Measurements from ENCODE around the gene TRPC5OS.
A peak's percentile ranks its signal among the peaks of the same experiment; 100 is the strongest.

TRPC5OS gene

GRCh38 chrX:111875881-111876280 lies at the start of gene TRPC5OS:
TSS of gene TRPC5OS (plus strand) at chrX:111876181. CDS start at chrX:111901850, 25,669 bp downstream.
- no peak for DNase-seq

DNA sequence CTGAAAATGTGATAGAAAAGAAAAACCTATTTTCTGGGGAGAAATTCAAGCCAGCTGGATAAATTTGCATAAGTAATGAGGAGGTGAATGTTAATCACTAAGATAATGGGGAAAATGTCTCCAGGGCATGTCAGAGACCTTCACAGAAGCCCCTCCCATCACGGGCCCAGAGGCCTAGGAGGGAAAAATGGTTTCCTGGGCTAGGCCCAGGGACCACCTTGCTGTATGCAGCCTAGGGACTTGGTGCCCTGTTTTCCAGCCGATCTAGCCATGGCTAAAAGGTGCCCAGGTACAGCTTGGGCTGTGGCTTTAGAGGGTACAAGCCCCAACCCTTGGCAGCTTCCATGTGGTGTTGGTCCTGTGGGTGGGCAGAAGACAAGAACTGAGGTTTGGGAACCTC lies 46.6 kb upstream of the TRPC5OS start:
- DNase-seq = no peak

DNA sequence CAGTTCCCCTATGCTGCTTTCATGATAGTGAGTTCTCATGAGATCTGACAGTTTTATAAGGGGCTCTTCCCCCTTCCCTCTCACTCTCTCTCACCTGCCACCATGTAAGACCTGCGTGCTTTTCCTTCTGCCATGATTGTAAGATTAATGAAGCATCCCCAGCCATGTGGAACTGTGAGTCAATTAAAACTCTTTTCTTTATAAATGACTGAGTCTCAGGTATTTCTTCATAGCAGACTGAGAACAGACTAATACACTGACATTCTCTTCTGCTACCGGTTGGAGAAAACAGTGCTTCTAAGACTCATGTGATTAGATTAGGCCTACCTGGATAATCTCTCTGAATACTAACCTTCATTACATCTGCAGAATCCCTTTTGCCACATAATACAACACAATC lies 45.4 kb upstream of the TRPC5OS start:
- no peak for DNase-seq

DNA sequence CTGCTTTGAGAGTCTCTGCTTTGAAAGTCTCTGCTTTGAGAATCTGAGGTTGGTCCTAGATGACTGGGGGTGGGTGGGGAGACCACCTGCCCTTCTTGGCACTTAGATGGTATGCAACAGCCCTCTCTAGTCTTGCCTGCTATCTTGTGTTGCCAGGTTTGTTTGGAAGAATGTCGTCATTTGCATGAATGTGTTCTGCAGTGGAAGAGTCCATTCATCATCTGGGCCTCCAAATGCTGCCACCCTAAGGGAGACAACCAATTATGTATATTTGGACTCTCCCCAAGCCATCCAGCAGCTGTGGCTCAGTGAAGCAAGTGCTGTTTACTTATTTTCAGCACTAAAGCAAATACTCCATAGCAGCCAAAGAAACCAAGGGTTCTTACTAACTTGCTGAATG lies 44.6 kb upstream of the TRPC5OS start:
- no peak for DNase-seq

DNA sequence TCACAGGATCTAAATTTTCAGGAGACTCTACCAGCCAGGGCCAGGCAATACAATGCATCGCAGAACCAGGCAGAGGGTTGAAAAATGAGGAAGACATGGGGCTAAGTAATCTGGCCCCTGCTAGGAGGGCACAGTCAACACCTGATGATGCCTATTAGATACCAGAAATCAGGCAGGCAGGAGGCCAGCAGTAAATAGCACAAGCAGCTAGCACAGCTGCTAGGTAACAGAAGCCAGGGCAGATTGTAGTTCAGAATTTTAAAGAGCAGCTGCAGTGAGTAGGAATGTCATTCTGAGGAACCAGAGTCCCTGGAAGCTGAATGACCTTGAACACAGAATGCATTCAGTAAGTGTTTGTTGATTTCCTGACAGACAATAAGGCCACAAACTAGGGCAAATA lies 38.8 kb upstream of the TRPC5OS start:
- no peak for DNase-seq

- DNase-seq = no peak
These were observed 28.4 kb upstream of the TRPC5OS start for GRCh38 chrX:111847491-111848133.

GRCh38 chrX:111848541-111848940 lies 27.4 kb upstream of the TRPC5OS start:
- DNase-seq = no peak

- DNase-seq = peak; percentile 5
These were observed 25.0 kb upstream of the TRPC5OS start for GRCh38 chrX:111850975-111851374.

DNA sequence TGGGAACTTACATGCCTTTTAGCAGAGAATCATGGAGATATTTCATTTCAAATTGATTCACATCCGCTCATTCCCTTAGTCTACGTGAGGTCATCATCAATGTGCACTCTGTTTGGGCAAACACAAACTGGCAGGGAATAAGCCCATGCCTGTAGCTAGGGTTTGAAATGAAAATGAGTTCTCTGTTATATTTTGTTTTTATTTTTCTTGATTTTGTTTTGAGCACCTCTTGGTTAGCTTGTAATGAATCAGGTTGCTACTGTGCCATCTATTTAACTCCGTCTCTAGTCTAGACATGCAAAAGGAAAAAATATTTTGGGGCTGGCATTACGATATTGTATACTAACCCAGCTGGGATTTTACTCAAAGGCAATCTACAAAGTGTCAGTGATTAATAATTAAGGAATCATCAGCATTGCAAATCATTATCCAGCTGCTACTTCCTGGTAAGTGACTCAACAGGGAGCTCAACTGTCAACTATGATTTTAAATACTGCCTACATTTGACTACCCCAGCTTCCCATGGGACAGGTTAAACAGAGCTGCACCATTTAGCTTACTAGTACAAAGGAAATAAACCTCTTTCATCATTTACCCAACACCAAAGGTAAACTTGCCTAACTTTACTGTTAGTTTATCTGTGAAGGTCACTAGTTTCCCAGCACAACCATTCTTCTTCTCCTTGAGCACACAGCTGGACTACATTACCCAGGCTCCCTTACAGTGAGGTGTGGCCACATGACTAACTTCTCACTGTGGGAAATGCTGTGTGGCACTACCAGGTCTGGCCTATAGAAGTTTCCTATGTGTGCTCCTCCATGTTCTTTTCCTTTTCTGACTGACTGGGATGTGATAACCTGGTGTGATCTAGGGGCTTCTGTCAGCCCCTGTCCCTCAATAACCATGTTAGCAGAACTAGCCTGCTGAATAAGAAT lies 21.2 kb upstream of the TRPC5OS start:
- DNase-seq = no peak

DNA sequence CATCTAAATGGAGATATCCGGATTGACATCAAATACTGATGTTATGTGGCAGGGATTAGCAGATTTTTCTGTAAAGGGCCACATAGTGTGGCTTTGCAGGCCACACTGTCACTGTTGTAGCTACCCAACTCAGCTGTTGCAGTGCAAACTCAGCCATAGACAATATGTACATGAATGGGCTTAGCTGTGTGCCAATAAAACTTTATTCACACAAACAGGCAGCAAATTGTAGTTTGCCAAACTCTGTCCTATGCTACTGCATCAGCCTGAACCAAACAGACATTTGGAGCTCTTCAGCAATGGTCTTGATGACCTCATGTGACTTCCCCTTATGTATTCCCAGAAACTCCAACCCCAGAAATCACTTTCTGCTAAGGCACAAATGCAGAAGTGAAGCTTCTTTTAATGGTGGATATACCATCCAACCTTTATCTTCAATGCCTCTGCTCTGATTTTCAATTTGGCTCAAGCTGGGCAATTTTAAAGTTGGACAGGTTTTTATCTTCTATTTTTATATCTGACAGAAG lies 18.4 kb upstream of the TRPC5OS start:
- DNase-seq = no peak

GRCh38 chrX:111861605-111862004 lies 14.4 kb upstream of the TRPC5OS start:
- no peak for DNase-seq

- no peak for DNase-seq
These were observed 8.7 kb upstream of the TRPC5OS start for GRCh38 chrX:111867236-111867635.

- no peak for DNase-seq
These were observed 7.0 kb upstream of the TRPC5OS start for GRCh38 chrX:111868726-111869638.

DNA sequence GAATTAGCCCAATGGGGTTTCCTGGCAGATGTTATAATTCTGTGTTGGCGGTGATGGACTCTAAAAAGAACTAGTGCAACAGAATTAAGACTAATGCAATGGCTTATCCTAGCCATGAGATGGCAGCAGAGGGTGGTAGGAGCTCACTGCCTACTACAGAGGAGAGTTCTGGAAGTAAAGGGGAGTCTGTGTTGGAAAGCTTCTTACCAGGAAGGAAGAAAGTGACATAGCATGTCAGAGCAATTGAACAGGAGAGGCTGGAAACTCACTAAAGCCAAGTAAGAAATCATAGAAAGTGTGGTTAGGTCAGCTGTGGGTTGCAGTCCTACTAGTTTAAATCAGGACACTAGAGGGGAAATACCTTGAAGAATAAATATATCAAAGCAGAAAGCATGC lies 6.3 kb upstream of the TRPC5OS start:
- DNase-seq = peak; percentile 27

- no peak for DNase-seq
These were observed 1.7 kb upstream of the TRPC5OS start for GRCh38 chrX:111874241-111874640.

DNA sequence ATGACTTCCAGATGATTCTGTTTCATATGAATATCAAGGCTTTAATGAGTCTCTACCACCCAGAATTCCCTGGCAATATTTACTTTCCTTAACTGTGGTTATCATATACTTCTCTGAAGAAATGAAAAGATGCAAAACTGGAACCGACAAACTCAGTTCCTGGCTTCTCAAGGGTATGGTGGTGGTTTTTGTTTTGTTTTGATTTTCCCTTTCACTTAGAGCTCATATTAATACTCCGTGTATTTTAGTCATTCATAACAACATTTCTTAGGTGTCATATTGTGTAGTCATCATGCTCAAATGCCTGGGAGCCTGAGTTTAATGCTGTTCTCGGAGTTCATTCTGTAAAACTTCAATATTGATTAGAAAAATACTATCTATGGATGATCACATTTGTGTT lies 665 bp downstream of the TRPC5OS start:
- no peak for DNase-seq

DNA sequence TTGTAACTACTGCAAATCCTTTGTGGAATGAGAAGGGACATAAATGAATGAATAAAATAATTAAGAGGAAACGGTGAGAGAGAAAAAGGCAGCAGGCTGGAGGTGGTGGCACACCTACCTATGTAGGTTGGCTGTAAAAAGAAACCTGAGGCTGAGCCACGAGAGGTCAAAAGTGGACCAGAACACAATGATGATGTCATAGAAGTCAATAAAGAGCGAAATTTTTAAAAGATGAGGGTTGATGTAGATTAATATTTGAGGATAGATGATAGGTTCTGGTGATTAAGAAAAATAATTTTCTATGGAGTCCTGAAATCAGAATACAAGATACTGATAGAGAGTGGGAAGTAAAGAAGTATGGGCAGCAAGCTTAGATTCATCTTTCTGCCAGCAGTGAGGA lies 1.7 kb downstream of the TRPC5OS start:
- no peak for DNase-seq

GRCh38 chrX:111880735-111881134 lies 4.8 kb downstream of the TRPC5OS start:
- DNase-seq = no peak

DNA sequence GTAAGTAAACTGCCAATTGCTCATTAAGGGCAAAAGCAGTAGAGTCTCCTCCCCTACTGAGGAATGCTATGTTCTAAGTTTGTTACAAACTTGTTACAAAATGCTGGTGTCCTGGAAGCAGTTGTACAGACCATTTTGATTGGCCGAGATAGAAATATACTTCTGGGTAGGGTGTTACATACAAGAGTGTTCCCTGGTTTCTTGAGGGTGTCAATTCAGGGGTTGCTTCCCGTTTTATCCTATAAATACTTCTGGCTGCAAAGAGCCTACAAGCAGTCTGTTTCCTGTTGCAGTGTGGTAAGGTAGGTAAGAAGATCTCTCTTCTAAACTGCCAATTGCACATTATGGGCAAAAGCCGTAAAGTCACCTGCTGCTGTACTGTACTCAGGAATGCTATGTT lies 5.7 kb downstream of the TRPC5OS start:
- DNase-seq = no peak

DNA sequence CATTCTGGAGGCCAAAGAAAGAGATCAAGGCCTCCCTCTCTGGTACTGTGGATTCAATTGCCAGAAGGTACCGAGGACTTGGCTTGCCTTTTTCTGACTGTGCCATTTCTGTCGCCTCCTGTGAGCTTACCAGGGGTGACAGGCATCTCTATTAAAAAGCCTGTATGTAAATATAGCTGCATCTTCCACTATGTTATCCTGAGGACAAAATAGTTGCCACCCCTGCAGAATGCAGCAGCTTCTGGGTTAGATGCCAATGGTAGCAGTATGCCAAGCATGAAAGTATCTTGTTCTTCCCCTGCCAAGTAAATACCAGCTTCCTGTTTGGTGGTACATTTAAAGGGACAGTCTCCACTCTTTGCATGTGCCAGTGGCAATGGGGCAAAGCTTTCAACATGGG lies 10.7 kb downstream of the TRPC5OS start:
- no peak for DNase-seq

- DNase-seq = no peak
These were observed 12.6 kb downstream of the TRPC5OS start for GRCh38 chrX:111888600-111888999.

- no peak for DNase-seq
These were observed 16.4 kb downstream of the TRPC5OS start for GRCh38 chrX:111892375-111892774.

DNA sequence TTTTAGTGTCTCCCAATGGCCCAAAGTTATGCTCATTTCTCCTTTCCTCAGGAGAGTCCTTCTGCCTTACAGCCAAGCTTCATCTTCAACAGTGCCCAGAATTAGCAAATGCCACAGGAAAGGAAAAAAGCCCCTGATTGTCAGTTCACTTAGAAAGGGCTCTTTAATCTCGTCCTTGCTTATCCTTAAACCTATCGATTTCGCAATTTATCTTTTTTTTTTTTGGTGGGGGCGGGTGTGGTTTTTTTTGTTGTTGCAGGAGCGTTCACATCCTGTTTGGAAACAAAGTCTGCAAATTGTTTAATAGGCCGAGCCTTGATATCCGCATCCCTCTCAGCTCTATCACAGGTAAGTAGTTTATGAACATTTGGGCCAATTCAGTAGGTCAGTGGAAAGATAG lies 20.2 kb downstream of the TRPC5OS start:
- DNase-seq = no peak
